ENCODE data around the gene LPGAT1. TPM values are rescaled to one million over a fixed set of nuclear protein-coding genes. Genes with fewer than 3 reads are reported as not detected.

Gene LPGAT1
- total and polyA plus RNA-seq, 2 of the 13 experiments (the other 11 are each of a cell fraction or from before 2014, with no cell fraction given): 12.1 to 48.3 TPM

GRCh38 chr1:211698161-211699026 is 132.2 kb downstream of the LPGAT1 start (continued):
- TF ChIP-seq ZNF790 (CRISPR knock-in tag; IDR thresholded peaks at IDR 0.05; ENCODE audit: borderline replicate concordance) (no peak), ZFAT (CRISPR knock-in tag; conservative IDR thresholded peaks at IDR 0.05) (no peak), ZNF224 (CRISPR knock-in tag; IDR thresholded peaks at IDR 0.05) (no peak), UBTF (CRISPR knock-in tag; IDR thresholded peaks at IDR 0.05) (peak; percentile 68), MED13 (CRISPR knock-in tag; IDR thresholded peaks at IDR 0.05) (no peak), ZNF282 (IDR thresholded peaks at IDR 0.05; ENCODE audit: partially characterized antibody) (no peak), ZNF597 (CRISPR knock-in tag; IDR thresholded peaks at IDR 0.05) (no peak), REPIN1 (CRISPR knock-in tag; IDR thresholded peaks at IDR 0.05; ENCODE audit: borderline replicate concordance, low read depth) (peak; percentile 52), HOXA5 (CRISPR knock-in tag; IDR thresholded peaks at IDR 0.05) (peak; percentile 60; the same call in 1 of the 2 replicates)

All from HepG2 (cell line).